ENCODE measurements around the gene UCP3. TPM values are rescaled to one million over a fixed set of nuclear protein-coding genes. Genes with fewer than 3 reads are reported as not detected.

The UCP3 gene
- total RNA-seq, 4 donors from 2014 or later = 1.3 to 7.6 (median 3.1) TPM

- intact Hi-C loops (cut with DNase I; ENCODE audit: low total_unique reads) = no loop called here
- H3K9me3 ChIP-seq = no peaks in the 10 kb centered on the region
- H3K27ac ChIP-seq = peak overlapping the region; percentile 91 to 94 (median 92)
- DNase-seq = no peak
- peaks cover 0 to 40% (median 19%) of the 10 kb centered on the region in 4 donors for H3K4me1 ChIP-seq
- in situ Hi-C loops (cut with MboI; ENCODE audit: low pct_ligation_motif_present in 1 of 4, low pct_unique_long_range_greater_than_20kb in 1 of 4, low sequenced_read_pairs in 3 of 4) = no loop called here
- TF ChIP-seq POLR2AphosphoS5 (IDR thresholded peaks at IDR 0.05) = no peak
- no peak for TF ChIP-seq EP300 (IDR thresholded peaks at IDR 0.05; ENCODE audit: low read depth)
- no peak for TF ChIP-seq POLR2A (IDR thresholded peaks at IDR 0.05)
- TF ChIP-seq CTCF (IDR thresholded peaks at IDR 0.05) = no peak
- H3K36me3 ChIP-seq = no peaks in the 10 kb centered on the region
- peak overlapping the region in 3 of 4 donors; percentile 54 to 64 (median 55) for H3K4me3 ChIP-seq
- WGBS, 2 donors (ENCODE audit: low coverage in 1 of 2) = 62 to 87% methylated on average over 10 to 18 of the region's 18 CpGs
- no peaks in the 10 kb centered on the region for H3K27me3 ChIP-seq
These were observed 24.9 kb downstream of the UCP3 start for GRCh38 chr11:73983741-73984538.

- TF ChIP-seq POLR2A (IDR thresholded peaks at IDR 0.05) = peak; percentile 91
- no peak for TF ChIP-seq EP300 (IDR thresholded peaks at IDR 0.05; ENCODE audit: low read depth)
- TF ChIP-seq CTCF (IDR thresholded peaks at IDR 0.05) = no peak
- peak; percentile 71 to 83 (median 76) for TF ChIP-seq POLR2AphosphoS5 (IDR thresholded peaks at IDR 0.05)
- in situ Hi-C loops (cut with MboI; ENCODE audit: low pct_ligation_motif_present in 1 of 4, low pct_unique_long_range_greater_than_20kb in 1 of 4, low sequenced_read_pairs in 3 of 4) = no loop called here
- WGBS, 2 donors (ENCODE audit: low coverage in 1 of 2) = 1% methylated on average over 56 of the region's 56 CpGs; no CpG with 5 or more reads in 1 of the 2 donors
- intact Hi-C loops (cut with DNase I; ENCODE audit: low total_unique reads) = no loop called here
- peak; percentile 95 for DNase-seq
- Histone ChIP-seq H3K27ac (peak overlapping the region; percentile 91 to 94 (median 92)), H3K4me3 (peak overlapping the region; percentile 45 to 64 (median 54)), H3K36me3 (no peaks in the 10 kb centered on the region), H3K27me3 (no peaks in the 10 kb centered on the region), H3K4me1 (peaks cover 0 to 40% (median 19%) of the 10 kb centered on the region in 4 donors), H3K9me3 (no peaks in the 10 kb centered on the region)
These were observed 25.7 kb downstream of the UCP3 start for GRCh38 chr11:73982990-73983740.

GRCh38 chr11:73982595-73982989, 26.3 kb downstream of the UCP3 start, which contains the start of gene UCP2:
Gene UCP2, minus strand, starts transcription at chr11:73982843. Its CDS starts 4,465 bp downstream, at chr11:73978378.
- peaks cover 0 to 40% (median 19%) of the 10 kb centered on the region in 4 donors for H3K4me1 ChIP-seq
- intact Hi-C loops (cut with DNase I; ENCODE audit: low total_unique reads) (no loop called here), in situ Hi-C loops (cut with MboI; ENCODE audit: low pct_ligation_motif_present in 1 of 4, low pct_unique_long_range_greater_than_20kb in 1 of 4, low sequenced_read_pairs in 3 of 4) (no loop called here)
- DNase-seq = peak; percentile 90
- H3K4me3 ChIP-seq = peak within 1 kb of the TSS; percentile 45 to 64 (median 54)
- H3K27me3 ChIP-seq = no peaks in the 10 kb centered on the region
- WGBS, 2 donors (ENCODE audit: low coverage in 1 of 2) = 0 to 2% methylated on average over 9 to 28 of the region's 43 CpGs
- H3K9me3 ChIP-seq = no peaks in the 10 kb centered on the region
- TF ChIP-seq CTCF (IDR thresholded peaks at IDR 0.05) (no peak), EP300 (IDR thresholded peaks at IDR 0.05; ENCODE audit: low read depth) (no peak), POLR2AphosphoS5 (IDR thresholded peaks at IDR 0.05) (peak; percentile 72 to 83 (median 76))
- H3K36me3 ChIP-seq = peaks cover 0 to 4% (median 0%) of the 10 kb centered on the region in 4 donors
- peak within 1 kb of the TSS; percentile 91 to 94 (median 92) for H3K27ac ChIP-seq
